ENCODE measurements around the gene ODAD2.

DNA sequence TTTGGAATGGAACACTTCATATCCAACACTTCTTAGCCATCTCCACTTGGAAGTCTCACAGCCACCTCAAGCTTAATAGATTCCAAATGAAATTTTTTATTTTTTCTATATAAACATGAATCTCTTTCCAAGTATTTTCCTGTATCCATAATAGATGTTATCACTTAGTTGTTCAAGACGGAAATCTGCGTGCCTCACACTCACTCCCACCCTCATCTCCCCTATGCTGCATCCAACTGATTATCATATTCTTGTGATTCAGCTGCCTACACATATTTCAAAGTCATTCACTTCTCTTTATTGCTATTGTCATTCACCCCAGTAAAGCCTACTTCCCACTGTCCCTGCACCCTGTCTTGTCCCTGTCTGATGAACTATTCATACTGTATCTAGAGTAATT, 183.0 kb downstream of the ODAD2 start:
- TF ChIP-seq, protein P1, sequence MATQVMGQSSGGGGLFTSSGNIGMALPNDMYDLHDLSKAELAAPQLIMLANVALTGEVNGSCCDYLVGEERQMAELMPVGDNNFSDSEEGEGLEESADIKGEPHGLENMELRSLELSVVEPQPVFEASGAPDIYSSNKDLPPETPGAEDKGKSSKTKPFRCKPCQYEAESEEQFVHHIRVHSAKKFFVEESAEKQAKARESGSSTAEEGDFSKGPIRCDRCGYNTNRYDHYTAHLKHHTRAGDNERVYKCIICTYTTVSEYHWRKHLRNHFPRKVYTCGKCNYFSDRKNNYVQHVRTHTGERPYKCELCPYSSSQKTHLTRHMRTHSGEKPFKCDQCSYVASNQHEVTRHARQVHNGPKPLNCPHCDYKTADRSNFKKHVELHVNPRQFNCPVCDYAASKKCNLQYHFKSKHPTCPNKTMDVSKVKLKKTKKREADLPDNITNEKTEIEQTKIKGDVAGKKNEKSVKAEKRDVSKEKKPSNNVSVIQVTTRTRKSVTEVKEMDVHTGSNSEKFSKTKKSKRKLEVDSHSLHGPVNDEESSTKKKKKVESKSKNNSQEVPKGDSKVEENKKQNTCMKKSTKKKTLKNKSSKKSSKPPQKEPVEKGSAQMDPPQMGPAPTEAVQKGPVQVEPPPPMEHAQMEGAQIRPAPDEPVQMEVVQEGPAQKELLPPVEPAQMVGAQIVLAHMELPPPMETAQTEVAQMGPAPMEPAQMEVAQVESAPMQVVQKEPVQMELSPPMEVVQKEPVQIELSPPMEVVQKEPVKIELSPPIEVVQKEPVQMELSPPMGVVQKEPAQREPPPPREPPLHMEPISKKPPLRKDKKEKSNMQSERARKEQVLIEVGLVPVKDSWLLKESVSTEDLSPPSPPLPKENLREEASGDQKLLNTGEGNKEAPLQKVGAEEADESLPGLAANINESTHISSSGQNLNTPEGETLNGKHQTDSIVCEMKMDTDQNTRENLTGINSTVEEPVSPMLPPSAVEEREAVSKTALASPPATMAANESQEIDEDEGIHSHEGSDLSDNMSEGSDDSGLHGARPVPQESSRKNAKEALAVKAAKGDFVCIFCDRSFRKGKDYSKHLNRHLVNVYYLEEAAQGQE (IDR thresholded peaks at IDR 0.05; ENCODE audit: low read depth): no peak
- no peak for TF ChIP-seq MAX (IDR thresholded peaks at IDR 0.05)
- TF ChIP-seq EP300 (IDR thresholded peaks at IDR 0.05; ENCODE audit: borderline replicate concordance): no peak
- TF ChIP-seq RAD21 (IDR thresholded peaks at IDR 0.05; ENCODE audit: low read depth): no peak
- TF ChIP-seq ZBTB7A (IDR thresholded peaks at IDR 0.05; ENCODE audit: low read depth): no peak
- no peak for TF ChIP-seq FOXM1 (IDR thresholded peaks at IDR 0.05; ENCODE audit: borderline replicate concordance, low read depth)
- TF ChIP-seq YY1 (IDR thresholded peaks at IDR 0.05; ENCODE audit: low read depth): no peak
- TF ChIP-seq EGR1 (IDR thresholded peaks at IDR 0.05): no peak
- no peak for TF ChIP-seq TAF1 (IDR thresholded peaks at IDR 0.05; ENCODE audit: low read depth)
- TF ChIP-seq CREB1 (IDR thresholded peaks at IDR 0.05; ENCODE audit: low read depth): no peak
- TF ChIP-seq, protein P2, sequence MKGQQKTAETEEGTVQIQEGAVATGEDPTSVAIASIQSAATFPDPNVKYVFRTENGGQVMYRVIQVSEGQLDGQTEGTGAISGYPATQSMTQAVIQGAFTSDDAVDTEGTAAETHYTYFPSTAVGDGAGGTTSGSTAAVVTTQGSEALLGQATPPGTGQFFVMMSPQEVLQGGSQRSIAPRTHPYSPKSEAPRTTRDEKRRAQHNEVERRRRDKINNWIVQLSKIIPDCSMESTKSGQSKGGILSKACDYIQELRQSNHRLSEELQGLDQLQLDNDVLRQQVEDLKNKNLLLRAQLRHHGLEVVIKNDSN (IDR thresholded peaks at IDR 0.05): no peak
- TF ChIP-seq TCF12 (IDR thresholded peaks at IDR 0.05; ENCODE audit: low read depth): no peak
- TF ChIP-seq CEBPB (IDR thresholded peaks at IDR 0.05): no peak
